Gastrocnemius medialis (tissue), 4 donors: ENCODE measurements around the gene TSSK6.

Experiments used
- POLR2A ChIP-seq, 2 donors: fragments of 450-650 bp; IDR thresholded peaks; one replicate each; pipeline ENCODE4 v1.6.1; 2017; ENCODE audit warnings: antibody characterized with exemption in 2 of 2, mild to moderate bottlenecking in 2 of 2, moderate library complexity in 2 of 2
- TF ChIP-seq, protein P1 (sequence below), 5 experiments: fragments of 450-650 bp in 3 of 5; fragments of 200-600 bp in 2 of 5; sonication (generic) in 2 of 5; IDR thresholded peaks in 4 of 5; conservative IDR thresholded peaks in 1 of 5; 1 replicate in 4 of 5; 2 replicates in 1 of 5; pipeline ENCODE4 v1.5.1; 2016 to 2019; ENCODE audit warnings: antibody characterized with exemption in 5 of 5, mild to moderate bottlenecking in 3 of 5, moderate library complexity in 3 of 5

GRCh38 chr19:19539698-19540063 is 24.3 kb upstream of the TSSK6 start:
- TF ChIP-seq, protein P1, sequence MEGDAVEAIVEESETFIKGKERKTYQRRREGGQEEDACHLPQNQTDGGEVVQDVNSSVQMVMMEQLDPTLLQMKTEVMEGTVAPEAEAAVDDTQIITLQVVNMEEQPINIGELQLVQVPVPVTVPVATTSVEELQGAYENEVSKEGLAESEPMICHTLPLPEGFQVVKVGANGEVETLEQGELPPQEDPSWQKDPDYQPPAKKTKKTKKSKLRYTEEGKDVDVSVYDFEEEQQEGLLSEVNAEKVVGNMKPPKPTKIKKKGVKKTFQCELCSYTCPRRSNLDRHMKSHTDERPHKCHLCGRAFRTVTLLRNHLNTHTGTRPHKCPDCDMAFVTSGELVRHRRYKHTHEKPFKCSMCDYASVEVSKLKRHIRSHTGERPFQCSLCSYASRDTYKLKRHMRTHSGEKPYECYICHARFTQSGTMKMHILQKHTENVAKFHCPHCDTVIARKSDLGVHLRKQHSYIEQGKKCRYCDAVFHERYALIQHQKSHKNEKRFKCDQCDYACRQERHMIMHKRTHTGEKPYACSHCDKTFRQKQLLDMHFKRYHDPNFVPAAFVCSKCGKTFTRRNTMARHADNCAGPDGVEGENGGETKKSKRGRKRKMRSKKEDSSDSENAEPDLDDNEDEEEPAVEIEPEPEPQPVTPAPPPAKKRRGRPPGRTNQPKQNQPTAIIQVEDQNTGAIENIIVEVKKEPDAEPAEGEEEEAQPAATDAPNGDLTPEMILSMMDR (IDR thresholded peaks at IDR 0.05 in 4 of 5, conservative IDR thresholded peaks at IDR 0.05 in 1 of 5), result no peak
- TF ChIP-seq POLR2A (IDR thresholded peaks at IDR 0.05), result no peak
